H1 (cell line): ENCODE measurements around the gene R3HDM2. TPM values are rescaled to one million over a fixed set of nuclear protein-coding genes. Genes with fewer than 3 reads are reported as not detected.

Experiments
- BCL11A ChIP-seq, 2 experiments: IDR thresholded peaks; one replicate each; pipeline ENCODE4 v1.6.1; 2011; ENCODE audit warnings: low read depth in 2 of 2, low read length in 2 of 2, mild to moderate bottlenecking in 2 of 2
- CBX8 ChIP-seq: fragments of 300-800, 300-1000 bp; sonication (generic); IDR thresholded peaks from 2 replicates; pipeline ENCODE4 v1.7.1; 2016; ENCODE audit warnings: low read depth, low read length, borderline replicate concordance
- KDM5A ChIP-seq: fragments of 200-600 bp; IDR thresholded peaks from 2 replicates; pipeline ENCODE4 v1.7.1; 2012; ENCODE audit warnings: mild to moderate bottlenecking, low read length, inconsistent platforms, mixed read lengths
- PHF8 ChIP-seq: fragments of 200-600 bp; sonication (generic); conservative IDR thresholded peaks from 2 replicates; pipeline ENCODE4 v1.7.1; 2012; ENCODE audit warnings: low read depth, mild to moderate bottlenecking, inconsistent platforms, low read length, moderate library complexity
- POLR2AphosphoS5 ChIP-seq: IDR thresholded peaks from 2 replicates; pipeline ENCODE4 v1.6.1; 2011; ENCODE audit warnings: low read depth, low read length
- RBBP5 ChIP-seq: IDR thresholded peaks from 2 replicates; pipeline ENCODE4 v1.7.1; 2012; ENCODE audit warnings: low read depth, mild to moderate bottlenecking, inconsistent platforms, low read length, moderate library complexity, borderline replicate concordance
- SP2 ChIP-seq: IDR thresholded peaks from 2 replicates; pipeline ENCODE4 v1.6.1; 2012; ENCODE audit warnings: mild to moderate bottlenecking, low read length, inconsistent platforms
- polyA plus RNA-seq, 7 experiments: library from polyadenylated mRNA; depleted of rRNA in 3 of 7; stranded (reverse) in 5 of 7; unstranded in 2 of 7; fragments of >200 nt in 5 of 7; fragments of 200-250 nt in 2 of 7; gene quantifications; 1 replicate in 5 of 7; 2 replicates in 1 of 7; 4 replicates in 1 of 7; pipeline versions ENCODE4 v1.2.1 to v1.2.3, GENCODE V29; 2011 to 2013; ENCODE audit warnings: missing spikeins in 2 of 7, mixed read lengths in 2 of 7
- total RNA-seq: library from RNA; stranded (reverse); fragmentation: NEBNext Ultra II Directional; extraction: Animal tissue kit (Norgen Biotek cat#: 25700); gene quantifications from 2 replicates; pipeline ENCODE4 v1.2.1, GENCODE V29; 2021

R3HDM2 gene
- total and polyA plus RNA-seq, 2 of the 8 experiments (the other 6 are each of a cell fraction or from before 2014, with no cell fraction given) = 25.6 to 27.0 TPM

DNA sequence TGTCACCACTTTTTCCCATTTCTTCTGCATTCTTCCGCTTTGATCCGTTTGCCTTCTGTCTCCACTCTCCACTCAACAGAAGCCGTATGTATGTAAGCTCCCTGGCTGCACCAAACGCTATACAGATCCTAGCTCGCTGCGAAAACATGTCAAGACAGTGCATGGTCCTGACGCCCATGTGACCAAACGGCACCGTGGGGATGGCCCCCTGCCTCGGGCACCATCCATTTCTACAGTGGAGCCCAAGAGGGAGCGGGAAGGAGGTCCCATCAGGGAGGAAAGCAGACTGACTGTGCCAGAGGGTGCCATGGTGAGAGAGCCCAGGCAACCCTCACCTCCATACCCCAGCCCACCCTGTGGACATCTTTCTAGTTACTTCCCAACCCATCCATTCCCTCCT, 37.1 kb upstream of the R3HDM2 start (continued):
- no peak for TF ChIP-seq RBBP5
- no peak for TF ChIP-seq POLR2AphosphoS5
- TF ChIP-seq SP2 = no peak
- TF ChIP-seq PHF8 = no peak
- no peak for TF ChIP-seq BCL11A (IDR thresholded peaks at IDR 0.05; ENCODE audit: low read depth in 2 of 2, low read length in 2 of 2)
- TF ChIP-seq KDM5A = no peak
- no peak for TF ChIP-seq CBX8
